ENCODE results near the gene CACNA1C. TPM values are rescaled to one million over a fixed set of nuclear protein-coding genes. Genes with fewer than 3 reads are reported as not detected.

CACNA1C gene
- total RNA-seq, 1 donor from 2014 or later: 11.7 TPM

- TF ChIP-seq, protein P1, sequence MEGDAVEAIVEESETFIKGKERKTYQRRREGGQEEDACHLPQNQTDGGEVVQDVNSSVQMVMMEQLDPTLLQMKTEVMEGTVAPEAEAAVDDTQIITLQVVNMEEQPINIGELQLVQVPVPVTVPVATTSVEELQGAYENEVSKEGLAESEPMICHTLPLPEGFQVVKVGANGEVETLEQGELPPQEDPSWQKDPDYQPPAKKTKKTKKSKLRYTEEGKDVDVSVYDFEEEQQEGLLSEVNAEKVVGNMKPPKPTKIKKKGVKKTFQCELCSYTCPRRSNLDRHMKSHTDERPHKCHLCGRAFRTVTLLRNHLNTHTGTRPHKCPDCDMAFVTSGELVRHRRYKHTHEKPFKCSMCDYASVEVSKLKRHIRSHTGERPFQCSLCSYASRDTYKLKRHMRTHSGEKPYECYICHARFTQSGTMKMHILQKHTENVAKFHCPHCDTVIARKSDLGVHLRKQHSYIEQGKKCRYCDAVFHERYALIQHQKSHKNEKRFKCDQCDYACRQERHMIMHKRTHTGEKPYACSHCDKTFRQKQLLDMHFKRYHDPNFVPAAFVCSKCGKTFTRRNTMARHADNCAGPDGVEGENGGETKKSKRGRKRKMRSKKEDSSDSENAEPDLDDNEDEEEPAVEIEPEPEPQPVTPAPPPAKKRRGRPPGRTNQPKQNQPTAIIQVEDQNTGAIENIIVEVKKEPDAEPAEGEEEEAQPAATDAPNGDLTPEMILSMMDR (IDR thresholded peaks at IDR 0.05; ENCODE audit: unreplicated experiment): no peak
- no peak for DNase-seq (ENCODE audit: low spot score, unreplicated experiment)
- no peaks in the 10 kb centered on the region for H3K36me3 Mint-ChIP-seq (ENCODE audit: insufficient read depth)
- H3K27me3 Mint-ChIP-seq: peaks cover 25% of the 10 kb centered on the region
- no peak overlapping the region for H3K4me3 Mint-ChIP-seq (ENCODE audit: low read depth)
- H3K4me1 Mint-ChIP-seq (ENCODE audit: low read depth): peaks cover 2% of the 10 kb centered on the region
- no peaks in the 10 kb centered on the region for H3K9me3 Mint-ChIP-seq (ENCODE audit: low read depth)
- no peak overlapping the region for H3K27ac Mint-ChIP-seq
Measured at GRCh38 chr12:2238111-2238510, 185.3 kb downstream of the CACNA1C start.

- no peak for DNase-seq (ENCODE audit: low spot score, unreplicated experiment)
- H3K36me3 Mint-ChIP-seq (ENCODE audit: insufficient read depth): no peaks in the 10 kb centered on the region
- peaks cover 9% of the 10 kb centered on the region for H3K4me1 Mint-ChIP-seq (ENCODE audit: low read depth)
- TF ChIP-seq, protein P1 (IDR thresholded peaks at IDR 0.05; ENCODE audit: unreplicated experiment): no peak
- H3K9me3 Mint-ChIP-seq (ENCODE audit: low read depth): no peaks in the 10 kb centered on the region
- peaks cover 25% of the 10 kb centered on the region for H3K27me3 Mint-ChIP-seq
- H3K27ac Mint-ChIP-seq: no peak overlapping the region
- no peak overlapping the region for H3K4me3 Mint-ChIP-seq (ENCODE audit: low read depth)
Measured at GRCh38 chr12:2239381-2239871, 186.6 kb downstream of the CACNA1C start.

DNA sequence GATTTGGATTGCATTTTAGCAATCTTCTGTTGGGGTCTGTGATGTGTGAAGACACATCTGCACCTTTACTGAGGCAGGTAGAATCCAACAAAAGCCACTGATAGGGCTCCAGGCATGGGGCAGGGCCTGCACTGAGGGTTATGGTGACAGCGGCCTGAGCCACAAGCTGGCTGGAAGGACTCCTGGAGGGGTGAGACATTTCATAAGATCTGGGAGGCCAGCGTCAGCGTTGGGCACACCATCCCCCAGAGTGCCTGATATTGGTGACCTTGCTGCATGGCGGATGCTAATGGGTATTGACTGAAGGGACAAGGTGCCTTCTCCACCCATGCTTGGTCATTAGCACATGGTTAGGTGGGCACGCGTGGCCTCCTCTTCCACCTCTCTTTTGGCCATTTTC is 187.6 kb downstream of the CACNA1C start:
- no peak for DNase-seq (ENCODE audit: low spot score, unreplicated experiment)
- TF ChIP-seq, protein P1 (IDR thresholded peaks at IDR 0.05; ENCODE audit: unreplicated experiment): no peak
- Mint-ChIP-seq H3K4me3 (ENCODE audit: low read depth) (no peak overlapping the region), H3K4me1 (ENCODE audit: low read depth) (peaks cover 15% of the 10 kb centered on the region), H3K27me3 (peaks cover 29% of the 10 kb centered on the region), H3K27ac (no peak overlapping the region), H3K9me3 (ENCODE audit: low read depth) (no peaks in the 10 kb centered on the region), H3K36me3 (ENCODE audit: insufficient read depth) (no peaks in the 10 kb centered on the region)

DNA sequence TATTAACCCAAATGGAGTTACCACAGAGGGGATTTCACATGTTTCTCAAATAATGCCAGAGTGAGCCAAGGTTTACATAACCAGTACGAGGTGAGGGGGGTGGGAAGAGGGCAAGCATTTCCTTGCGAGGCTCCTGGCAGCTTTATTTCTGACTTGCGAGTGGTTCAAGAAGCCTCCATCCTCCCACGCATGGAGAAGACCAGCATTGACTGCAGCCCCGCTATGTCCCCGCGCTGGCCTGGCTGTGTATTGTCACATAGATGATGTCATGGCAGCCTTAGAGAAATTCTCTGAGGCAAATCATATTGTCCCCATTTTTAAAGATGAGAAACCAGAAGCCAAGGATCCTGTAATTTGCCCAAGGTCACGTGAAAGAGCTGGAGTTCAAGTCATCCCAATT is 188.2 kb downstream of the CACNA1C start:
- TF ChIP-seq, protein P1 (IDR thresholded peaks at IDR 0.05; ENCODE audit: unreplicated experiment): no peak
- no peak overlapping the region for H3K27ac Mint-ChIP-seq
- no peak overlapping the region for H3K4me3 Mint-ChIP-seq (ENCODE audit: low read depth)
- peaks cover 15% of the 10 kb centered on the region for H3K4me1 Mint-ChIP-seq (ENCODE audit: low read depth)
- H3K9me3 Mint-ChIP-seq (ENCODE audit: low read depth): no peaks in the 10 kb centered on the region
- H3K27me3 Mint-ChIP-seq: peaks cover 31% of the 10 kb centered on the region
- H3K36me3 Mint-ChIP-seq (ENCODE audit: insufficient read depth): no peaks in the 10 kb centered on the region
- no peak for DNase-seq (ENCODE audit: low spot score, unreplicated experiment)

DNA sequence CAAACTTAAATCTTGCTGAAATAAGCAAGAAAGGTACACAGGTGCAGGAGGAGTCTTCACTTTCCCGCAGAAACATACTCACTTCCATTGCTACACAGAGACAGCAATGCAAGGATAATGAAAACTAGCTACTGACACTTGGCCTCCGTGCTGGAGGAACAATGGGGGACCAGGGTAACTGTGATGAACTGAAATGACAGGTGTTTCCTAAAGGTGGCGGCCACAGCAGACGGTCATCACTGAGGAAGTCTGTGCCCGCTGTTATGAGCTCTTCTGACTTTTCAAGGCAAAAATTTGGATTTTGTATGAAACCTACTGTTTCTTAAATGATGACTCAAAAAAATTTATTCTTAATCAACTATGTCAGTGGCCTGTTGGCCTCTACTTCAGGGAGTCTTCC is 189.4 kb downstream of the CACNA1C start:
- Mint-ChIP-seq H3K27me3 (peaks cover 36% of the 10 kb centered on the region), H3K36me3 (ENCODE audit: insufficient read depth) (no peaks in the 10 kb centered on the region), H3K27ac (peak overlapping the region; percentile 1), H3K4me1 (ENCODE audit: low read depth) (peaks cover 15% of the 10 kb centered on the region), H3K4me3 (ENCODE audit: low read depth) (no peak overlapping the region), H3K9me3 (ENCODE audit: low read depth) (no peaks in the 10 kb centered on the region)
- TF ChIP-seq, protein P1 (IDR thresholded peaks at IDR 0.05; ENCODE audit: unreplicated experiment): no peak
- no peak for DNase-seq (ENCODE audit: low spot score, unreplicated experiment)

All from progenitor cell of endocrine pancreas (in vitro differentiated cells).